Coronary artery (tissue), 2 donors: ENCODE data around the gene THRAP3.
"Not testable (repeated sequence)": the region's sequence is repeated elsewhere in the genome, so short reads cannot be mapped to it uniquely, and the experiment has no call there.

ENCODE experiments used
- DNase-seq: peaks from one replicate; pipeline ENCODE4 v3.0.0-alpha.2; 2017; ENCODE audit warnings: low spot score
- H3K27ac ChIP-seq, 2 donors: fragments of 200-600 bp; sonication (generic); one replicate each; pipeline ENCODE4 v1.5.1; 2016 to 2019
- H3K4me3 ChIP-seq: fragments of 200-600 bp; sonication (generic); 2 replicates; pipeline ENCODE4 v1.5.1; 2016; ENCODE audit warnings: mild to moderate bottlenecking, moderate library complexity
- CTCF ChIP-seq: fragments of 200-600 bp; sonication (generic); IDR thresholded peaks from one replicate; pipeline ENCODE4 v1.5.1; 2019; ENCODE audit warnings: antibody characterized with exemption

The THRAP3 gene

GRCh38 chr1:36178471-36179219 is 45.6 kb upstream of the THRAP3 start:
- Histone ChIP-seq H3K27ac (peak overlapping the region; percentile 23 to 87), H3K4me3 (no peak overlapping the region)
- no peak for DNase-seq
- no peak for TF ChIP-seq CTCF

- Histone ChIP-seq H3K27ac (peak overlapping the region in 1 of 2 donors; percentile 87), H3K4me3 (no peak overlapping the region)
- no peak for DNase-seq
- TF ChIP-seq CTCF = no peak
Measured at GRCh38 chr1:36179220-36179600, 45.0 kb upstream of the THRAP3 start.

DNA sequence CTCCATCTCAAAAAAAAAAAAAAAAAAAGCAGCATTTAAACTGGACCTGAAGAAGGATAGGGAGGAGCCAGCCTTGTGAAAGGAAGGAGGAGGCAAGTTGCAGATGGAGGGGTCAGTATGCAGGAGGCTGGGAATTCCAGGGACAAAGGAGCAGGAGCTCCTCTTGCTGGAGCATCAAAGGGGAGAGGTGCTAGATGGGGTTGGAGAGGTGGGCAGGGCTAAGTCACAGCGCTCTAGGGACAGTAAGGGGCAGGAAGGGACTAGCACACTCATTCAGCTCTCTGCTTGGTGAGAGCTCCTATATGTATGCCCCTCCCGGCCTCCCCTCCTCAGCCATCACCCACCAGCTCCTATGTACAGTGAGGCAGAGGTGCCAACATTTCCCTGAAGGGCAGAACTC is 41.5 kb upstream of the THRAP3 start:
- peak overlapping the region; percentile 69 to 70 for H3K27ac ChIP-seq
- H3K4me3 ChIP-seq = no peak overlapping the region
- TF ChIP-seq CTCF = no peak
- DNase-seq = no peak

DNA sequence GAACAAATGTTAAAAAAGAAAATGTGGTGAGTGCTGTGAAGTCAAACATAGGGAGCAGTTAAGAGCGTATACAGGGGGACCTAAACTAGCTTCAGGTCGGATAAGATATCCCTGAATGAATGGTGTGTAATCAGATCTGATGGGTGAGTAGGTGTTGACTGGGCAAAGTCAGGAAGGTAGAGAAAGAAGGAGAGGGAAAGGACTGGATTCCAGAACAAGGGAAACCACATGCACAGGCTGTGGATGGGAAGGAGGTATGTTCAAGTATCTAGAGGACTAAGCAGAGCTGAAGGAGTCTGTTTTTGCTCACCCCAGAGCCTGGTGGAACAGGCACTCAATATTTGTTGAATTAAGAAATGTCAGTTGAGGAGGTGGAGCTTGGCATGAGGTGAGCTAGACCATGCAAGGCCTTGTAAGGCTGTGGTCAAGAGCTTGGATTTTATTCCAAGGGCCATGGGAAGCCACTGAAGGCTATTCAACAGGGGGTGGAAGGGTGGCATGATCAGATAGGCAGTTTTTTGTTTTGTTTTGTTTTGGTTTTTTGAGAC is 40.9 kb upstream of the THRAP3 start:
- peak overlapping the region; percentile 69 to 70 for H3K27ac ChIP-seq
- DNase-seq = no peak
- H3K4me3 ChIP-seq = no peak overlapping the region
- no peak for TF ChIP-seq CTCF

DNA sequence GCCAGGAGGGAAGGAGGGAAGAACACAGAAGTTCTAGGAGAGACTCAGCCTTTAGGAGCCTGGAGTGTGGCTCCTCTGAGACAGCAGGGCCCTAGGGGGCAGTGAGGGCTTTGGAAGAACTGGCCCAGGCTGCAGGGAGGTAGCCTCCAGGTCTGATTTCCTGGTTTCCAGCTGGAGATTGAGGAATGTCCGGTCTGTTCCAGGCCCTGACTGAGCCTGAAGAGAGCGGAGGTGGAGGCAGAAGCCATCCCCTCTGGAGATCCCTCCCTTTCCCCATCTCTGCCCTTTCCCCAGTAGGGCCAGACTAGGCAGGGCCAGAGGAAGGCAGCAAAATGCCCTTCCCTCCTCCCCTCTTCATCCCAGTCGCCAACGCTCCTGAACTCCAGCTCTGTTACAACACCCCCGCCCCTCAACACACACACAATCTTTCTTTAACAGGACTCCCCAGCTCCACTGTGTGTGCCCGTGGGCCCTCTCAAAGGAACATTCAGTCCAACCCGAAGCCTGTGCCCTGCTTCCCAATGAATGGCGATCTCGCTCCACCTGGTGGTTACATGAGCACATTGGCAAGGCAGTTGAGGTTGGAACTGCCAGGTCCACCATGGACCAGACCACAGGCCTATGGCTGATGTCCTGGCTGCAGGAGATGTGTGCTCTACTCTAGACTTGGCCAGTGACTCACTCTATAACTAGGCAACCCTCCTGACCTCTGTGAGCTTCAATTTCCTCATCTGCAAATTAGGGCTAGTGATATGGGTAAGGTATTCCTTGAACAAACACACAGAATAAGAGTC is 36.2 kb upstream of the THRAP3 start:
- TF ChIP-seq CTCF = peak; percentile 82
- peak; percentile 94 for DNase-seq
- Histone ChIP-seq H3K4me3 (peak overlapping the region; percentile 16), H3K27ac (peak overlapping the region; percentile 72 to 96)

DNA sequence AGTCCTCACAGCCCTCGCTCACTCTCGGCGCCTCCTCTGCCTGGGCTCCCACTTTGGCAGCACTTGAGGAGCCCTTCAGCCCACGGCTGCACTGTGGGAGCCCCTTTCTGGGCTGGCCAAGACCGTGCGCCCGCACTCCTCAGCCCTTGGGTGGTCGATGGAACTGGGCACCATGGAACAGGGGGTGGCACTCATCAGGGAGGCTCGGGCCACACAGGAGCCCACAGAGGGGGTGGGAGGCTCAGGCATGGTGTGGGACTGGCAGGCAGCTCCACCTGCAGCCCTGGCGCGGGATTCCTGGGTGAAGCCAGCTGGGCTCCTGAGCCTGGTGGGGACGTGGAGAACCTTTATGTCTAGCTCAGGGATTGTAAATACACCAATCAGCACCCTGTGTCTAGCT is 27.4 kb upstream of the THRAP3 start:
- not testable (repeated sequence) for H3K27ac ChIP-seq, H3K4me3 ChIP-seq, DNase-seq

DNA sequence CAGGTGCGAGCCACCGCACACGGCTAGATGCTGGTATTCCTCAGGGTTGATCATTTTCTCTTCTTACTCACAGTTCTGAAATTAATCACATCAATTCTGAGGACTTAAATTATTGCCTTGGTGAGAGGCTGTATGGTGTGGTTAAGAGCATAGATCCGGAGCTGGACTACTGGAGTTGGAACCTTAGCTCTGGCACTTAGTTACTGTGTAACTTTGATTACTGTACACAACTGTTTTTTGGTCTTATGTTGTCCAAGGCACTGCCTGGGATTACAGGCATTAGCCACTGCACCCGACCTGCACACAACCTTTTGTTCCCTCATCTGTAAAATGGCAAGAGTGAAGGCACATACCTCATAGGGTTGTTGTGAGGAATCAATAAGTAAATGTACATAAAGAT is 25.6 kb upstream of the THRAP3 start:
- Histone ChIP-seq H3K27ac (no peak overlapping the region), H3K4me3 (no peak overlapping the region)
- no peak for TF ChIP-seq CTCF
- no peak for DNase-seq
